ENCODE measurements around the gene CD99.

GRCh38 chrX:2741386-2741785 lies 50.3 kb downstream of the CD99 start:
- TF ChIP-seq SIN3A (IDR thresholded peaks at IDR 0.05; ENCODE audit: borderline replicate concordance, low read depth, low read length) (no peak), RXRA (IDR thresholded peaks at IDR 0.05; ENCODE audit: borderline replicate concordance, low read depth) (no peak), CTCF (IDR thresholded peaks at IDR 0.05) (no peak), NRF1 (IDR thresholded peaks at IDR 0.05; ENCODE audit: low read depth, low read length) (no peak), EP300 (IDR thresholded peaks at IDR 0.05; ENCODE audit: borderline replicate concordance in 1 of 2, low read depth in 1 of 2, low read length in 1 of 2) (no peak), SMC3 (IDR thresholded peaks at IDR 0.05; ENCODE audit: low read depth, low read length) (no peak), TEAD4 (IDR thresholded peaks at IDR 0.05; ENCODE audit: borderline replicate concordance, insufficient read depth) (no peak)
